ENCODE measurements around the gene MYO3A. TPM values are rescaled to one million over a fixed set of nuclear protein-coding genes. Genes with fewer than 3 reads are reported as not detected.

Gene MYO3A
- polyA plus RNA-seq, 3 donors, result not detected

- H3K79me2 ChIP-seq (ENCODE audit: insufficient read depth, low read length), result no peaks in the 10 kb centered on the region
- WGBS (ENCODE audit: insufficient coverage), result 63% methylated on average over 1 of the region's 1 CpG
- Mint-ChIP-seq H3K4me3 (no peak overlapping the region), H3K27me3 (ENCODE audit: low read depth in 3 of 3) (peaks cover 2 to 5% (median 2%) of the 10 kb centered on the region in 3 donors), H3K36me3 (no peaks in the 10 kb centered on the region), H3K9me3 (peaks cover 0 to 9% (median 3%) of the 10 kb centered on the region in 7 donors), H3K4me1 (peaks cover 10% of the 10 kb centered on the region), H3K27ac (no peak overlapping the region)
- no peak overlapping the region for H3K4me2 ChIP-seq (replicated peaks; ENCODE audit: extremely low read depth, low read length, poor library complexity, severe bottlenecking)
- no peak overlapping the region for H3K9ac ChIP-seq (ENCODE audit: insufficient read depth, low read length, poor library complexity, severe bottlenecking)
- H3K27ac ChIP-seq (ENCODE audit: low read depth in 1 of 2, low read length in 2 of 2), result no peak overlapping the region
- no peak for TF ChIP-seq CTCF (IDR thresholded peaks at IDR 0.05)
- no peaks in the 10 kb centered on the region for H3K36me3 ChIP-seq (replicated peaks in 1 of 2; ENCODE audit: control insufficient read depth in 1 of 2, insufficient read depth in 2 of 2, low read length in 2 of 2)
- intact Hi-C loops (cut with micrococcal nuclease), result no loop called here
- H3K9me3 ChIP-seq (replicated peaks in 1 of 2; ENCODE audit: control insufficient read depth in 1 of 2, insufficient read depth in 1 of 2, low read length in 2 of 2), result no peaks in the 10 kb centered on the region
- H3K4me3 ChIP-seq (replicated peaks in 1 of 3; ENCODE audit: low read depth in 2 of 3, low read length in 3 of 3), result no peak overlapping the region
- H2AFZ ChIP-seq (ENCODE audit: insufficient read depth, low read depth, low read length, poor library complexity, severe bottlenecking), result no peak overlapping the region
- DNase-seq, result no peak
- H4K20me1 ChIP-seq (ENCODE audit: insufficient read depth, low read length), result no peaks in the 10 kb centered on the region
- no peaks in the 10 kb centered on the region for H3K4me1 ChIP-seq (ENCODE audit: control insufficient read depth in 1 of 2, insufficient read depth in 2 of 2, low read length in 2 of 2)
- no peaks in the 10 kb centered on the region for H3K27me3 ChIP-seq (ENCODE audit: control insufficient read depth in 2 of 2, insufficient read depth in 2 of 2, low read length in 2 of 2)
These were observed 156.7 kb downstream of the MYO3A start for GRCh38 chr10:26090762-26091161.

GRCh38 chr10:26093229-26093628 lies 159.2 kb downstream of the MYO3A start:
- Mint-ChIP-seq H3K36me3 (no peaks in the 10 kb centered on the region), H3K27ac (no peak overlapping the region), H3K4me1 (peaks cover 10% of the 10 kb centered on the region), H3K27me3 (ENCODE audit: low read depth in 3 of 3) (peaks cover 1 to 5% (median 2%) of the 10 kb centered on the region in 3 donors), H3K9me3 (peaks cover 0 to 12% (median 3%) of the 10 kb centered on the region in 7 donors), H3K4me3 (no peak overlapping the region)
- no peaks in the 10 kb centered on the region for H3K27me3 ChIP-seq (ENCODE audit: control insufficient read depth in 2 of 2, insufficient read depth in 2 of 2, low read length in 2 of 2)
- no peak overlapping the region for H3K4me2 ChIP-seq (replicated peaks; ENCODE audit: extremely low read depth, low read length, poor library complexity, severe bottlenecking)
- H3K9me3 ChIP-seq (replicated peaks in 1 of 2; ENCODE audit: control insufficient read depth in 1 of 2, insufficient read depth in 1 of 2, low read length in 2 of 2), result no peaks in the 10 kb centered on the region
- intact Hi-C loops (cut with micrococcal nuclease), result no loop called here
- H4K20me1 ChIP-seq (ENCODE audit: insufficient read depth, low read length), result no peaks in the 10 kb centered on the region
- no peak overlapping the region for H2AFZ ChIP-seq (ENCODE audit: insufficient read depth, low read depth, low read length, poor library complexity, severe bottlenecking)
- no peaks in the 10 kb centered on the region for H3K79me2 ChIP-seq (ENCODE audit: insufficient read depth, low read length)
- DNase-seq, result no peak
- H3K9ac ChIP-seq (ENCODE audit: insufficient read depth, low read length, poor library complexity, severe bottlenecking), result no peak overlapping the region
- 71% methylated on average over 1 of the region's 1 CpG for WGBS (ENCODE audit: insufficient coverage)
- no peak overlapping the region for H3K4me3 ChIP-seq (replicated peaks in 1 of 3; ENCODE audit: low read depth in 2 of 3, low read length in 3 of 3)
- TF ChIP-seq CTCF (IDR thresholded peaks at IDR 0.05), result no peak
- H3K27ac ChIP-seq (ENCODE audit: low read depth in 1 of 2, low read length in 2 of 2), result no peak overlapping the region
- no peaks in the 10 kb centered on the region for H3K36me3 ChIP-seq (replicated peaks in 1 of 2; ENCODE audit: control insufficient read depth in 1 of 2, insufficient read depth in 2 of 2, low read length in 2 of 2)
- H3K4me1 ChIP-seq (ENCODE audit: control insufficient read depth in 1 of 2, insufficient read depth in 2 of 2, low read length in 2 of 2), result no peaks in the 10 kb centered on the region
